Ascending aorta (tissue), 2 donors: ENCODE measurements around the gene NARF. TPM values are rescaled to one million over a fixed set of nuclear protein-coding genes. Genes with fewer than 3 reads are reported as not detected.
A peak's percentile ranks its signal among the peaks of the same experiment; 100 is the strongest.

Experiments used
- DNase-seq, 2 donors: peaks; one replicate each; pipeline ENCODE4 v3.0.0-alpha.2; 2019; ENCODE audit warnings: low spot score in 2 of 2
- H3K27ac ChIP-seq, 2 donors: fragments of 200-600 bp; sonication (generic); one replicate each; pipeline ENCODE4 v1.5.1; 2016 to 2017; ENCODE audit warnings: mild to moderate bottlenecking in 1 of 2
- H3K27me3 ChIP-seq: fragments of 200-600 bp; sonication (generic); one replicate; pipeline ENCODE4 v1.5.1; 2017
- H3K36me3 ChIP-seq, 2 donors: fragments of 200-600 bp; sonication (generic); one replicate each; pipeline ENCODE4 v1.5.1; 2016
- H3K4me1 ChIP-seq, 2 donors: fragments of 200-600 bp; sonication (generic); one replicate each; pipeline ENCODE4 v1.5.1; 2016 to 2017; ENCODE audit warnings: mild to moderate bottlenecking in 1 of 2
- H3K4me3 ChIP-seq, 2 donors: fragments of 200-600 bp; sonication (generic); one replicate each; pipeline ENCODE4 v1.5.1; 2016 to 2017; ENCODE audit warnings: mild to moderate bottlenecking in 1 of 2
- H3K9me3 ChIP-seq, 2 donors: fragments of 200-600 bp; sonication (generic); one replicate each; pipeline ENCODE4 v1.5.1; 2016
- intact Hi-C: fragments of 100-400 bp; cut with DNase I; formaldehyde crosslinking; loops from one replicate; pipeline ENCODE4 v1.15.1; 2023
- total RNA-seq: library from RNA; depleted of rRNA; stranded (reverse); fragments of >200 nt; gene quantifications from one replicate; pipeline ENCODE4 v1.1.0, GENCODE V29; 2016
- TF ChIP-seq, protein P1 (sequence below), 3 experiments: fragments of 200-600 bp in 2 of 3; fragments of 450-650 bp in 1 of 3; sonication (generic) in 2 of 3; IDR thresholded peaks; one replicate each; pipeline ENCODE4 v1.5.1; 2016 to 2019; ENCODE audit warnings: antibody characterized with exemption in 3 of 3, mild to moderate bottlenecking in 1 of 3, moderate library complexity in 1 of 3

Gene NARF
- total RNA-seq, 1 donor from 2014 or later, result 38.3 TPM

- peaks cover 11 to 33% of the 10 kb centered on the region in 2 donors for H3K4me1 ChIP-seq
Observed at GRCh38 chr17:82491533-82491932, 33.0 kb downstream of the NARF start.

GRCh38 chr17:82492643-82493225, 34.2 kb downstream of the NARF start:
- intact Hi-C loops, result loop anchor here (5.0 kb wide), 1 partner anchor 200 kb away; no protein-coding TSS in a partner anchor
- peaks cover 11 to 38% of the 10 kb centered on the region in 2 donors for H3K4me1 ChIP-seq
- no peaks in the 10 kb centered on the region for H3K27me3 ChIP-seq
- peak in 1 of 2 donors; percentile 79 for DNase-seq
- no peak overlapping the region for H3K4me3 ChIP-seq
- TF ChIP-seq, protein P1, sequence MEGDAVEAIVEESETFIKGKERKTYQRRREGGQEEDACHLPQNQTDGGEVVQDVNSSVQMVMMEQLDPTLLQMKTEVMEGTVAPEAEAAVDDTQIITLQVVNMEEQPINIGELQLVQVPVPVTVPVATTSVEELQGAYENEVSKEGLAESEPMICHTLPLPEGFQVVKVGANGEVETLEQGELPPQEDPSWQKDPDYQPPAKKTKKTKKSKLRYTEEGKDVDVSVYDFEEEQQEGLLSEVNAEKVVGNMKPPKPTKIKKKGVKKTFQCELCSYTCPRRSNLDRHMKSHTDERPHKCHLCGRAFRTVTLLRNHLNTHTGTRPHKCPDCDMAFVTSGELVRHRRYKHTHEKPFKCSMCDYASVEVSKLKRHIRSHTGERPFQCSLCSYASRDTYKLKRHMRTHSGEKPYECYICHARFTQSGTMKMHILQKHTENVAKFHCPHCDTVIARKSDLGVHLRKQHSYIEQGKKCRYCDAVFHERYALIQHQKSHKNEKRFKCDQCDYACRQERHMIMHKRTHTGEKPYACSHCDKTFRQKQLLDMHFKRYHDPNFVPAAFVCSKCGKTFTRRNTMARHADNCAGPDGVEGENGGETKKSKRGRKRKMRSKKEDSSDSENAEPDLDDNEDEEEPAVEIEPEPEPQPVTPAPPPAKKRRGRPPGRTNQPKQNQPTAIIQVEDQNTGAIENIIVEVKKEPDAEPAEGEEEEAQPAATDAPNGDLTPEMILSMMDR (IDR thresholded peaks at IDR 0.05), result no peak
- no peaks in the 10 kb centered on the region for H3K9me3 ChIP-seq
- H3K36me3 ChIP-seq, result peaks cover 3% of the 10 kb centered on the region in 2 donors
- H3K27ac ChIP-seq, result peak overlapping the region; percentile 90 to 91

More at GRCh38 chr17:82491533-82491932, 33.0 kb downstream of the NARF start:
- peak overlapping the region in 1 of 2 donors; percentile 91 for H3K27ac ChIP-seq
- no peak for DNase-seq
- intact Hi-C loops, result loop anchor here (5.0 kb wide), 1 partner anchor 199 kb away; no protein-coding TSS in a partner anchor
- no peaks in the 10 kb centered on the region for H3K9me3 ChIP-seq
- TF ChIP-seq, protein P1 (IDR thresholded peaks at IDR 0.05), result no peak
- H3K4me3 ChIP-seq, result no peak overlapping the region
- H3K27me3 ChIP-seq, result no peaks in the 10 kb centered on the region
- peaks cover 6 to 10% of the 10 kb centered on the region in 2 donors for H3K36me3 ChIP-seq

DNA sequence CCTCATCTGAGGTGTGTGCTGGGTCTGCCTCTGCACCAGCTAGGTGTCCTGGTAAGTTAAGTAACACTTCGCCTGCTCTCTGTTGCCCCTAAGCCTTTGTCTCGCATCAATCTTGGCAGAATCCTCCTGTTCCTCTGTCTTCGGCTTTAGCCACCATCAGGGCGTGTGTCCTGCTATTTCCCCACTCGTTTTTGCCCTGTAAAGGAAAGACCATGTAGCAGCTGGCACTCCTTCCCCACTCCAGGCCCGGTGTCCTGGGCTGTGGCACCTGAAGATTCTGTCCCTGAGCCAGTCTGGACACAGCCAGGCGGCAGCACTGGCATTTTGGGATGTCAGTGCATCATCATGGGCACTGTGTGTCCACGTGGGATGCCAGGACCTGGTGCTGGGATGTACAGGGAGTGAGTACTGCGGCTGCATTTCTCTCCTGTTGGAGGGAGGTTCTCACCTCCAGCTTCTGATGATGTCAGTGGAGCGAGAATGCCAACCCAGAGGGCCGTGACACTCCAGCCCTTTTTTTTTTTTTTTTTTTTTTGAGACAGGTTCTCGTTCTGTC, 34.8 kb downstream of the NARF start:
- Histone ChIP-seq H3K4me3 (no peak overlapping the region), H3K27ac (peak overlapping the region; percentile 90 to 91), H3K36me3 (no peaks in the 10 kb centered on the region), H3K4me1 (peaks cover 9 to 36% of the 10 kb centered on the region in 2 donors), H3K27me3 (no peaks in the 10 kb centered on the region), H3K9me3 (no peaks in the 10 kb centered on the region)
- intact Hi-C loops, result loop anchor here (5.0 kb wide), 1 partner anchor 201 kb away; no protein-coding TSS in a partner anchor
- TF ChIP-seq, protein P1 (IDR thresholded peaks at IDR 0.05), result no peak
- no peak for DNase-seq

- Histone ChIP-seq H3K4me1 (peaks cover 6 to 28% of the 10 kb centered on the region in 2 donors), H3K27me3 (no peaks in the 10 kb centered on the region), H3K4me3 (no peak overlapping the region), H3K9me3 (no peaks in the 10 kb centered on the region), H3K36me3 (no peaks in the 10 kb centered on the region), H3K27ac (peak overlapping the region; percentile 90 to 91)
- TF ChIP-seq, protein P1 (IDR thresholded peaks at IDR 0.05), result peak; percentile 81 to 95 (median 87)
- intact Hi-C loops, result loop anchor here (5.0 kb wide), 1 partner anchor 202 kb away; no protein-coding TSS in a partner anchor
- DNase-seq, result peak; percentile 84 to 96
Observed at GRCh38 chr17:82494236-82495055, 35.9 kb downstream of the NARF start.

GRCh38 chr17:82495844-82496528, 37.4 kb downstream of the NARF start:
- no peak for DNase-seq
- peak overlapping the region in 1 of 2 donors; percentile 87 for H3K4me3 ChIP-seq
- no peaks in the 10 kb centered on the region for H3K27me3 ChIP-seq
- peaks cover 5 to 23% of the 10 kb centered on the region in 2 donors for H3K4me1 ChIP-seq
- no peaks in the 10 kb centered on the region for H3K36me3 ChIP-seq
- TF ChIP-seq, protein P1 (IDR thresholded peaks at IDR 0.05), result no peak
- H3K27ac ChIP-seq, result peak overlapping the region; percentile 90 to 91
- H3K9me3 ChIP-seq, result no peaks in the 10 kb centered on the region
- intact Hi-C loops, result loop anchor here (2.0 kb wide), 2 partner anchors 37 to 77 kb away; partner anchors contain the start of genes HEXD, NARF and OGFOD3
